NCI-H187 (cell line): Measurements from ENCODE around the gene MAN1A1.
"Not testable (repeated sequence)": the region's sequence is repeated elsewhere in the genome, so short reads cannot be mapped to it uniquely, and the experiment has no call there.

ENCODE experiments used
- DNase-seq, 2 experiments: peaks; one replicate each; lab custom pipeline; 2025; lab: John Stamatoyannopoulos, UW

The MAN1A1 gene

GRCh38 chr6:119303164-119303887, 46.2 kb downstream of the MAN1A1 start:
- DNase-seq, result no peak

GRCh38 chr6:119301429-119301828, 48.1 kb downstream of the MAN1A1 start:
- DNase-seq, result no peak

GRCh38 chr6:119299694-119300093, 49.9 kb downstream of the MAN1A1 start:
- DNase-seq, result no peak

DNA sequence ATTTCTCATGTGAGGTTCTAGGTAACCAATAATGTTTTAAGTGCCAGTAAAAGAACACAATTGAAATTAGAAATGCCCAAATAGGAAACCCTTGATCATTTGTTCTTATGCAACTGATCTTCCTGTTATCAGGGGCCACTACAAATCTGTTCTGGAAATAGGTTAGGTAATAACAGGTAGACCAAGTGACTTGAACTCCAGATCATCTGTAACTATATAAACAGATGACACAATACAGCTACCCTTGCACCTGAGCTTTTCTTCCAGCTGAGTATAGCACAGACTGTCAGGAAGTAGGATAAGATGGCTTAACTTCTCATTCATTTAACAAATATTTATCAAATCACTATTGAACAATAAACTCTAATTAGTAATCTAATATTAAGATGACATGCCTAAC, 52.5 kb downstream of the MAN1A1 start:
- no peak for DNase-seq

- no peak for DNase-seq
Measured at GRCh38 chr6:119296036-119297035, 53.2 kb downstream of the MAN1A1 start.

DNA sequence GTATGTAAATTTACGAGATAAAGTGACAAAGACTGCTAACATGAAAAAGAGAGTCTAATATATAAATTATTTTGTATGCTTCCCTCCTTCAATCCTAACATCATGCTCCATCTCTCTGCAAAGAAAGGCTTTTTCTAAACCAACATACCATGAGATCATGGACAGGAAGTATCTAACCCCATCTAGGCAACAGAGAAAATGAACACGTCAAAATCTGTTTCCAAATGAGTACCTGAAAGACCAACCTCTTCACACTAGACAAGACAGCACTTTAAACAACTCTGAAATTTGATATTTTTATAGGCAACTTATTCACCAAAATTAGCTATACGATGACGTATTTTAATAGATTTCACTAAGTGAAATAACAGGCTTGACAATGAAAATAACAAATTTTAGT, 54.6 kb downstream of the MAN1A1 start:
- no peak for DNase-seq

GRCh38 chr6:119291060-119291459, 58.5 kb downstream of the MAN1A1 start:
- not testable (repeated sequence) for DNase-seq

GRCh38 chr6:119290306-119290705, 59.3 kb downstream of the MAN1A1 start:
- DNase-seq, result no peak

DNA sequence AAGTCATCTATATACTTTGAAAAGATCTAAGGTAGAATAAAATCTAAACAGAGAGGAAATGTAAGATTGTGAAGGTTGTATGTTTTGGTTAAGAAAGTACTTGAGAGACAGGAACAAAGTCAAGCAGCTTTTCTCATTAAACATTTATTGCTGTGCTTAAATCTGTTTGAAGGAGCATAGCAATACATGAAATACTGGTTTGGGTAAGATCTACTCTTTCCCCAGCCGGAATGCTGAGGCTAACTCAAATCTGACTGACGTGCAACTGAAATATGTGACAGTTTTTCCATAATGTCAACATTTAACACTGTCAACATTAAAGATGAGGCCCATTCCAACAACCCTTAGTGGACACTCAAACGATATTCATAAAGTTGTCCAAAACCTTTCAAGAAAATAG, 59.9 kb downstream of the MAN1A1 start:
- no peak for DNase-seq

- DNase-seq, result no peak
Measured at GRCh38 chr6:119285908-119286625, 63.5 kb downstream of the MAN1A1 start.

- DNase-seq, result no peak
Measured at GRCh38 chr6:119284861-119285521, 64.6 kb downstream of the MAN1A1 start.

DNA sequence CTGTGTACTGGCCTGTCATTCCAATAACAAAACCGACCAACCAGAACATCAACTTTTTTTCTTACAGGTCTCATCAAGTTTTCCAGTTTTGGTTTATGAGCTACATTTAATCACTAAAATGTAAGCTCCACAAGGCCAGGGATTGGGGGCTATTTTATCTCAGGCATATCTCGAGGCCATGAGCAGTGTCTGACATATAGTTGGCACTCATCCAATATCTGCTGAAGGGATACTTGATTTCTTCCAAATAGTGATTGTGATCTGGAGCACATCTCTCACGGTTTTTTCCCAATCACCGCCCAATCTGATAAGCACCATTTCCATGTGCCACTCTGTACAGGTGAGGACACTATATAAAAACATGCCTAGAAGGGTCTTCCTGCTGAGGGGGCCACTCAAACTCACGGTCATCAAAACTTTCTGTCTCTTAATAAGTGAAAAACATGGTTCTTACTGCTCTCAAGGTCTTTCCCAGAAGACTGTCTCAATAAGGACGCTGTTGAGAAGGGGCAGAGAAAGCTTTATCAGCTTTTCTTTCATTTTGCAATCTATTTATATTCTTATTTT, 65.5 kb downstream of the MAN1A1 start:
- DNase-seq, result no peak

DNA sequence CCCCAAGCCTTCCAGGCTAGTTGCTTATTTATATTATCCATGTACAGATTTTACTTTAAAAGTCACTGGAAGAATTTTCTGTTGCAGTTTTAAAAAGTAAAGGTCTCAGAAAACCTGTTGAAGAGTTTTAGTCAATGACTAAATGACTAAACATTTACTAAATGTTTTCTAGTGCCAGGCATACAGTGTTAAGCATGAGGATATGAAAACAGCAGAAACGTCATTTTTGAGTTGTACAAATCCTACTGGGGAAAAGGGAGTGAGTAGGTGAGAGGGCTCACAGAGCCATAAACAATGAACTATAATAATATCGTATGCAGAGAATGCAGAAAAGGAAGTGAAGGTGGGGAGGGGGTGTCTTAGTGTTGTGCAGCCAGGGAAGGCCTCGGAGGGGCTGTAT, 66.3 kb downstream of the MAN1A1 start:
- no peak for DNase-seq

DNA sequence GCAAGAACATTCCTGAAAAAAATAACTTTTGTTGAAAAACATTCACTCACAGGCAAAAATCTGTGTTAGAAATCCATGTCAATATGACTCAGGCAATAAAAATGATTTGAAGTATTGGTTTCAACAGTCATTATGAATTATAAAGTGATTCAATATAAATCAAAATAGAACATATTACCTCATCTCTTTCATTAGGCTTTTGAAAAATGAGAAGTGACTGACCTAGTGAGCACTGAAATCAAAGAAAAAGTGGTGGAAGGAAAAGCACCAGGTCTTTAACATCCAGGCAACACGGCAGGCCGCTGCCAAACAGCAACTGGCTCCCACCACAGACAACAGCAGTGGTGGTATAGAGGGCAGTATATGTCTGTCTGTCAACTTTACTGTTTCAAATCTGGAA, 68.9 kb downstream of the MAN1A1 start:
- DNase-seq, result no peak

DNA sequence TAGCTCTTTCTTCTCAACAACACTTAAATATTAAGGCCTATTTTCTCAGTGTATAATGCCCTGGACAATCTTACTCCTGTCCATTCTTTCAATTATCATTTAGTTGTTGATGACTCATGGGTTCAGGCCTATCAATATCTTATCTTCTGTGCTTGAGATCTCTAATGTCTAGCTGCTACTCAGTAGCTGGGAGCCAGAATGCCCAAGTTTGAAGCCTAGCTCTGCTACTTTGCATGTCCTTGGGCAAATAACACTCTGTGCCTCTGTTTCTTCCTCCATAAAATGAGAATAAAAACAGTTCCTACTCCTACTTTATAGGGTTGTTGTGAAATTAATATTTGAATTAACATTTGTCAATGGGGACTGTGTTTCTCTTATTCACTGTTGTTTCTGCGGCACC, 69.5 kb downstream of the MAN1A1 start:
- no peak for DNase-seq

- DNase-seq, result no peak
Measured at GRCh38 chr6:119278625-119279024, 70.9 kb downstream of the MAN1A1 start.

- DNase-seq, result no peak
Measured at GRCh38 chr6:119277052-119277451, 72.5 kb downstream of the MAN1A1 start.

GRCh38 chr6:119276211-119276610, 73.3 kb downstream of the MAN1A1 start:
- no peak for DNase-seq

DNA sequence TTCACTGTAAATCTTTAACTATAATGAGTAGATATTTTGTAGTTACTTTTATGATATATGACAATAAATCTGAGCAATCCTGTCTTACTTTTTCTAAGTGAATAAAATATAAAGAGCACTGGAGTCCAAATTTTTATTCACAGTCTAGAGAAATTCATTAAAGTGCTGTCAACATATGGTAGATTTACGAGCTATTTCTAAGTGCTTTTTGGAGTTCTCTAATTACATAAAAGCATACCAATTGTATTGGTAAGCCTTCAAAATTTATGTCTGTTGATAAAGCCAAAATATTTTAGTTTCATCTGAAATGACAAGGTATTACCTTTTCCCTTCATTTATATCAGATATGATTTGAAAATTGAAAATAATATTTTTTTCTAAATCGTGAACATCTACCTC, 75.4 kb downstream of the MAN1A1 start:
- no peak for DNase-seq

DNA sequence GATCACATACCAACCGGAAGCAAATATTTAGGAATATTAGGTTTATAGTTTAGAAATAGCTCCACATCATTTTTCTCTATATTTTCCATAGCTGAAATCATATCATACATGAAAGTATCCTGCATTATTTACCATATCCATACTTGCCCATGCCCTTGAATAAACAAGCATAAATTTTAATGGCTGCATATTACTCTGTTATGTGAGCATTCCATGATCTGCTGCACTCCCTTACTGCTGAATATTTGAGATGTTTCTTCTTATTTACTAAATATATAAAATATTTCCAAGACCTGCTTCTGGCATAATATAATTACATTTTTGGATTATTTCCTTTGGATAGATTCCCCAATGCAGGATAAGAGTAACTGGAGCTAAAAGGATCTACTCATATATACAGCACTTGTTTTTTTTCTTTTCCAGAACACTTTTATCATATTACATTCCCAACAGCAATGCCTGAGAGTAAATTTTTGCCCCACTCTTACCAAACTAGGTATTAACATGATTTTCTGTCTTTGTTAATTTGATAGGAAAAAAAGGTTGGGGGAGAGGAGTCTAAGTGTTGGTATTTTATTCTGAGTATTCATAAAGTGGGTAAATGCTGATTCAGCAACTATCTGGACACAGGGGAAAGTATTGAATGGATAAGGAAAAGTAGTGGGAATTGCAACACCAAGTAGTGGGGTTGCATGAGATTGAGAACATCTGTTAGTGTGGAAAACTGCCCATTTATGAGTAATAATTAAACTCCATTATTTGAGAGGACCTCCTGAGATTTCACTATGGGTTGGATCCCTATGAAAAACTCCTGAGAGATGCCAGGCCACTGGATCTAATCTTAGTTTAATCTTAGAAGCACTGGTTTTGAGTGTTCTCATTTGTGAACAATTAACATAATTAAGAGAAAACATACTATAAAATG, 76.0 kb downstream of the MAN1A1 start:
- no peak for DNase-seq
